GM12878 (cell line): ENCODE measurements around the gene CATSPER3. TPM values are rescaled to one million over a fixed set of nuclear protein-coding genes. Genes with fewer than 3 reads are reported as not detected.

Experiments
- ATAC-seq: fragments of 200-7000 bp; cut with Tn5 transposase; 3 replicates; pipeline ENCODE4 v1.9.1; 2020; ENCODE audit warnings: mild to moderate bottlenecking, moderate library complexity
- BruUV-seq: library from RNA; stranded (reverse); fragments of 400-500 nt; replicated peaks from 2 replicates; lab custom pipeline; 2021; lab: Mats Ljungman, UMichigan
- CTCF ChIA-PET: fragments of 300-600 bp; sonication (Branson Sonifier 250); formaldehyde crosslinking; extraction: SDS; loops from one replicate; lab custom pipeline; 2021; ENCODE audit warnings: inconsistent platforms; lab: Yijun Ruan, JAX
- POLR2A ChIA-PET: fragments of 350-600 bp; formaldehyde crosslinking; extraction: SDS; loops from one replicate; lab custom pipeline; 2021; ENCODE audit warnings: inconsistent platforms; lab: Charles Lee
- RAD21 ChIA-PET: fragments of 300-600 bp; sonication (Branson Sonifier 250); formaldehyde crosslinking; loops from one replicate; lab custom pipeline; 2023; ENCODE audit warnings: antibody characterized with exemption; ENCODE audit not compliant: unreplicated experiment; lab: Charles Lee
- SMC1A ChIA-PET: fragments of 300-600 bp; sonication (Branson Sonifier 250); formaldehyde crosslinking; loops from one replicate; lab custom pipeline; 2023; ENCODE audit not compliant: unreplicated experiment, uncharacterized antibody; lab: Charles Lee
- DNase-seq: peaks from one replicate; pipeline ENCODE4 v3.0.0-alpha.2; 2011; ENCODE audit warnings: low read depth, low spot score
- FAIRE-seq: peaks from 3 replicates; lab custom pipeline; 2011; peaks lifted over from hg19 to GRCh38; lab: Jason Lieb, UNC
- H2AFZ ChIP-seq: 2 replicates; pipeline ENCODE4 v1.6.0; 2011; ENCODE audit warnings: low read depth, low read length, control low read depth; ENCODE audit not compliant: control insufficient read depth
- H3K27ac ChIP-seq: 2 replicates; pipeline ENCODE4 v1.5.1; 2011; ENCODE audit warnings: control low read depth; ENCODE audit not compliant: control insufficient read depth, insufficient read depth
- H3K27me3 ChIP-seq, 2 experiments: replicated peaks in 1 of 2; 2 replicates each; pipeline versions ENCODE4 v1.6.0 to v1.6.1; 2011; ENCODE audit warnings: low read length in 1 of 2; ENCODE audit not compliant: control insufficient read depth in 2 of 2, insufficient read depth in 2 of 2
- H3K36me3 ChIP-seq, 2 experiments: 2 replicates each; pipeline ENCODE4 v1.5.1; 2011; ENCODE audit warnings: low read length in 1 of 2; ENCODE audit not compliant: control insufficient read depth in 2 of 2, insufficient read depth in 2 of 2
- H3K4me1 ChIP-seq: 2 replicates; pipeline ENCODE4 v1.6.1; 2011; ENCODE audit warnings: mild to moderate bottlenecking, low read length, moderate library complexity, mixed read lengths; ENCODE audit not compliant: control insufficient read depth, insufficient read depth
- H3K4me2 ChIP-seq: 2 replicates; pipeline ENCODE4 v1.6.0; 2011; ENCODE audit warnings: control low read depth; ENCODE audit not compliant: control insufficient read depth, insufficient read depth
- H3K4me3 ChIP-seq: fragments of 200-600 bp; sonication (generic); 2 replicates; pipeline ENCODE4 v1.5.1; 2016
- H3K79me2 ChIP-seq: 2 replicates; pipeline ENCODE4 v1.6.0; 2011; ENCODE audit warnings: low read length; ENCODE audit not compliant: control insufficient read depth, insufficient read depth
- H3K9ac ChIP-seq: 2 replicates; pipeline ENCODE4 v1.8.0; 2011; ENCODE audit warnings: low read length, control low read depth, mixed read lengths; ENCODE audit not compliant: control insufficient read depth, insufficient read depth
- H3K9me3 ChIP-seq: replicated peaks from 3 replicates; pipeline ENCODE4 v1.5.1; 2011; ENCODE audit warnings: mild to moderate bottlenecking, low read length; ENCODE audit not compliant: control insufficient read depth, insufficient read depth
- H4K20me1 ChIP-seq: 2 replicates; pipeline ENCODE4 v1.6.0; 2011; ENCODE audit not compliant: control insufficient read depth, insufficient read depth
- BCL3 ChIP-seq: IDR thresholded peaks from 2 replicates; pipeline ENCODE4 v1.6.1; 2011; ENCODE audit warnings: borderline replicate concordance, low read depth, mild to moderate bottlenecking, moderate library complexity, low read length; ENCODE audit not compliant: insufficient read depth, poor library complexity, severe bottlenecking
- BMI1 ChIP-seq: fragments of 450-650 bp; IDR thresholded peaks from 2 replicates; pipeline ENCODE4 v1.6.1; 2016; ENCODE audit warnings: mild to moderate bottlenecking, moderate library complexity, borderline replicate concordance
- IKZF2 ChIP-seq, 2 experiments: fragments of 450-650 bp; IDR thresholded peaks; 2 replicates each; pipeline ENCODE4 v1.6.1; 2017; ENCODE audit warnings: mild to moderate bottlenecking in 2 of 2, moderate library complexity in 2 of 2
- LARP7 ChIP-seq: fragments of 450-650 bp; IDR thresholded peaks from 2 replicates; pipeline ENCODE4 v1.6.1; 2017; ENCODE audit warnings: mild to moderate bottlenecking
- MEF2B ChIP-seq: fragments of 450-650 bp; IDR thresholded peaks from 2 replicates; pipeline ENCODE4 v1.6.1; 2018; ENCODE audit warnings: mild to moderate bottlenecking, moderate library complexity; ENCODE audit not compliant: partially characterized antibody, poor library complexity, severe bottlenecking
- NR2F1 ChIP-seq: fragments of 450-650 bp; conservative IDR thresholded peaks from 2 replicates; pipeline ENCODE4 v1.6.1; 2017; ENCODE audit warnings: mild to moderate bottlenecking
- RB1 ChIP-seq: fragments of 450-650 bp; formaldehyde crosslinking; IDR thresholded peaks from 2 replicates; pipeline ENCODE4 v1.6.1; 2017; ENCODE audit warnings: mild to moderate bottlenecking, borderline replicate concordance
- SP1 ChIP-seq: IDR thresholded peaks from one replicate; pipeline ENCODE4 v1.6.1; 2011; ENCODE audit warnings: low read depth, low read length
- TAF1 ChIP-seq: IDR thresholded peaks from 2 replicates; pipeline ENCODE4 v1.6.1; 2011; ENCODE audit warnings: mild to moderate bottlenecking, low read depth, low read length, borderline replicate concordance
- ZNF24 ChIP-seq: fragments of 450-650 bp; IDR thresholded peaks from 2 replicates; pipeline ENCODE4 v1.6.1; 2017; ENCODE audit warnings: antibody characterized with exemption, mild to moderate bottlenecking
- WGBS: methylation state at CpG from one replicate; pipeline ENCODE4 v1.1.6; 2016; ENCODE audit warnings: low lambda C conversion rate; ENCODE audit not compliant: insufficient replicate concordance, insufficient coverage; ENCODE audit errors: missing lambda C conversion rate; 5-methylcytosine and 5-hydroxymethylcytosine counted together
- in situ Hi-C: fragments of 300-500 bp; cut with MboI; formaldehyde crosslinking; loops from 9 replicates; pipeline ENCODE4 v1.14.3; 2018; ENCODE audit warnings: mixed read lengths
- intact Hi-C: fragments of 100-400 bp; cut with micrococcal nuclease; formaldehyde crosslinking; loops from one replicate; pipeline ENCODE4 v1.14.2; 2022; ENCODE audit not compliant: unreplicated experiment
- polyA plus RNA-seq, 11 experiments: library from polyadenylated mRNA; depleted of rRNA in 4 of 11; unstranded in 6 of 11; stranded (reverse) in 5 of 11; fragments of >200 nt; fragmentation: Nextera tagmentation in 4 of 11; fragmentation: Illumina TruSeq in 1 of 11; extraction: Ambion mirVana in 4 of 11; extraction: Trizol in 1 of 11; gene quantifications; 1 replicate in 1 of 11; 2 replicates in 10 of 11; pipeline versions ENCODE4 v1.2.1 to v1.2.3, GENCODE V29; 2011 to 2016; ENCODE audit warnings: inconsistent platforms in 2 of 11, missing spikeins in 2 of 11, low read depth in 1 of 11
- total RNA-seq, 4 experiments: library from RNA; depleted of rRNA in 3 of 4; stranded (reverse); fragments of >200 nt in 3 of 4; fragmentation: Illumina TruSeq in 1 of 4; extraction: Trizol in 1 of 4; gene quantifications; 2 replicates each; pipeline versions ENCODE4 v1.2.1 to v1.2.3, GENCODE V29; 2013 to 2021

The CATSPER3 gene
- total and polyA plus RNA-seq, 10 of the 15 experiments (the other 5 are each of a cell fraction or from before 2014, with no cell fraction given) = 0.06 to 0.38 (median 0.13) TPM; not detected in 4

- H3K4me1 ChIP-seq = no peaks in the 10 kb centered on the region
- H3K9ac ChIP-seq = no peak overlapping the region
- no peak for ATAC-seq
- DNase-seq = no peak
- H3K27ac ChIP-seq = no peak overlapping the region
- 10% methylated on average over 2 of the region's 2 CpGs for WGBS
- ChIA-PET RAD21 (no interaction called here), CTCF (no interaction called here), SMC1A (no interaction called here), POLR2A (no interaction called here)
- H3K9me3 ChIP-seq = no peaks in the 10 kb centered on the region; the same call in 2 of the 3 replicates
- intact Hi-C loops = no loop called here
- no peaks in the 10 kb centered on the region for H3K36me3 ChIP-seq
- no peak for TF ChIP-seq SP1
- TF ChIP-seq RB1 = no peak
- no peak for TF ChIP-seq NR2F1
- no peak for TF ChIP-seq BMI1
- no peak for TF ChIP-seq TAF1
- no peak for TF ChIP-seq ZNF24
- no peak for TF ChIP-seq LARP7
- no peak for TF ChIP-seq IKZF2 (IDR thresholded peaks at IDR 0.05)
- TF ChIP-seq BCL3 = no peak
- no peak for TF ChIP-seq MEF2B
- no peaks in the 10 kb centered on the region for H3K79me2 ChIP-seq
- no peak overlapping the region for H3K4me3 ChIP-seq
- in situ Hi-C loops = no loop called here
- no peak overlapping the region for H2AFZ ChIP-seq
- FAIRE-seq = no peak
- no TSS peak for BruUV-seq
- H3K4me2 ChIP-seq = no peak overlapping the region
- no peaks in the 10 kb centered on the region for H3K27me3 ChIP-seq
- no peaks in the 10 kb centered on the region for H4K20me1 ChIP-seq
Observed at GRCh38 chr5:134994560-134995156, 27.0 kb downstream of the CATSPER3 start.
